H1 (cell line): ENCODE data around the gene FSCB. TPM values are rescaled to one million over a fixed set of nuclear protein-coding genes. Genes with fewer than 3 reads are reported as not detected.

Source experiments
- CTCF ChIP-seq, 3 experiments: IDR thresholded peaks; 1 replicate in 2 of 3; 2 replicates in 1 of 3; pipeline versions ENCODE4 v1.5.1 to v1.6.1; 2011; ENCODE audit warnings: low read length in 3 of 3, mild to moderate bottlenecking in 3 of 3, inconsistent platforms in 2 of 3, low read depth in 1 of 3, moderate library complexity in 1 of 3; ENCODE audit not compliant: insufficient read depth in 1 of 3; ENCODE audit errors: control extremely low read depth in 1 of 3
- GABPA ChIP-seq: IDR thresholded peaks from 2 replicates; pipeline ENCODE4 v1.6.1; 2011; ENCODE audit warnings: mild to moderate bottlenecking, low read length, moderate library complexity, borderline replicate concordance; ENCODE audit not compliant: insufficient read depth
- HDAC2 ChIP-seq, 2 experiments: fragments of 300-600 bp in 1 of 2; sonication (generic) in 1 of 2; IDR thresholded peaks; 2 replicates each; pipeline ENCODE4 v1.6.1; 2011 to 2012; ENCODE audit warnings: low read depth in 2 of 2, low read length in 2 of 2, mild to moderate bottlenecking in 2 of 2, moderate library complexity in 2 of 2, borderline replicate concordance in 1 of 2, inconsistent platforms in 1 of 2
- POLR2AphosphoS5 ChIP-seq: IDR thresholded peaks from 2 replicates; pipeline ENCODE4 v1.6.1; 2011; ENCODE audit warnings: low read depth, low read length
- TAF1 ChIP-seq: IDR thresholded peaks from 2 replicates; pipeline ENCODE4 v1.6.1; 2011; ENCODE audit warnings: mild to moderate bottlenecking, low read depth, low read length
- polyA plus RNA-seq, 7 experiments: library from polyadenylated mRNA; depleted of rRNA in 3 of 7; stranded (reverse) in 5 of 7; unstranded in 2 of 7; fragments of >200 nt in 5 of 7; fragments of 200-250 nt in 2 of 7; gene quantifications; 1 replicate in 5 of 7; 2 replicates in 1 of 7; 4 replicates in 1 of 7; pipeline versions ENCODE4 v1.2.1 to v1.2.3, GENCODE V29; 2011 to 2013; ENCODE audit warnings: missing spikeins in 2 of 7, mixed read lengths in 2 of 7
- total RNA-seq: library from RNA; stranded (reverse); fragmentation: NEBNext Ultra II Directional; extraction: Animal tissue kit (Norgen Biotek cat#: 25700); gene quantifications from 2 replicates; pipeline ENCODE4 v1.2.1, GENCODE V29; 2021

The FSCB gene
- total and polyA plus RNA-seq, 2 of the 8 experiments (the other 6 are each of a cell fraction or from before 2014, with no cell fraction given) = not detected

- TF ChIP-seq POLR2AphosphoS5 (no peak), HDAC2 (IDR thresholded peaks at IDR 0.05; ENCODE audit: borderline replicate concordance in 1 of 2, low read depth in 2 of 2, low read length in 2 of 2) (no peak), GABPA (no peak), CTCF (IDR thresholded peaks at IDR 0.05; ENCODE audit: control extremely low read depth in 1 of 3, insufficient read depth in 1 of 3, low read depth in 1 of 3, low read length in 3 of 3) (no peak), TAF1 (no peak)
Measured at GRCh38 chr14:44530475-44530874, 23.4 kb upstream of the FSCB start (continued).
